Lung (tissue), 12 donors: ENCODE results near the gene AFDN. TPM values are rescaled to one million over a fixed set of nuclear protein-coding genes. Genes with fewer than 3 reads are reported as not detected.

Experiments used
- ATAC-seq: fragments of 200-7000 bp; cut with Tn5 transposase; one replicate; pipeline ENCODE4 v1.9.1; 2020; ENCODE audit warnings: moderate number of reproducible peaks; ENCODE audit not compliant: insufficient read depth, low FRiP score
- DNase-seq, 3 donors: peaks; one replicate each; pipeline ENCODE4 v3.0.0-alpha.2; 2013 to 2017
- H3K27ac ChIP-seq, 2 donors: one replicate each; pipeline ENCODE4 v1.5.1; 2013; ENCODE audit warnings: mild to moderate bottlenecking in 2 of 2, moderate library complexity in 2 of 2, control low read depth in 1 of 2, inconsistent platforms in 1 of 2, low read depth in 1 of 2, low read length in 1 of 2
- H3K27me3 ChIP-seq, 3 donors: one replicate each; pipeline ENCODE4 v1.5.1; 2013; ENCODE audit warnings: low read length in 2 of 3; ENCODE audit not compliant: control insufficient read depth in 3 of 3, insufficient read depth in 3 of 3
- H3K36me3 ChIP-seq, 4 donors: one replicate each; pipeline ENCODE4 v1.5.1; 2013; ENCODE audit warnings: low read length in 4 of 4, mild to moderate bottlenecking in 1 of 4, moderate library complexity in 1 of 4; ENCODE audit not compliant: control insufficient read depth in 4 of 4, insufficient read depth in 4 of 4
- H3K4me1 ChIP-seq, 5 donors: one replicate each; pipeline ENCODE4 v1.5.1; 2013; ENCODE audit warnings: low read length in 5 of 5, mild to moderate bottlenecking in 2 of 5, moderate library complexity in 1 of 5; ENCODE audit not compliant: control insufficient read depth in 5 of 5, insufficient read depth in 5 of 5
- H3K4me3 ChIP-seq: one replicate; pipeline ENCODE4 v1.5.1; 2013; ENCODE audit warnings: mild to moderate bottlenecking, control low read depth, moderate library complexity
- H3K9ac ChIP-seq, 2 donors: one replicate each; pipeline ENCODE4 v1.5.1; 2013; ENCODE audit warnings: low read length in 2 of 2, control low read depth in 1 of 2; ENCODE audit not compliant: insufficient read depth in 1 of 2
- H3K9me3 ChIP-seq, 4 donors: one replicate each; pipeline ENCODE4 v1.5.1; 2013; ENCODE audit warnings: low read length in 3 of 4, mild to moderate bottlenecking in 1 of 4, moderate library complexity in 1 of 4; ENCODE audit not compliant: control insufficient read depth in 4 of 4, insufficient read depth in 3 of 4
- CTCF ChIP-seq: IDR thresholded peaks from 2 replicates; pipeline ENCODE4 v1.5.1; 2012; ENCODE audit warnings: mild to moderate bottlenecking; ENCODE audit errors: control extremely low read depth, extremely low read depth
- WGBS, 2 donors: extraction: QIAGEN DNeasy Blood & Tissue Kit; methylation state at CpG; one replicate each; pipeline ENCODE4 v1.1.7; 2013; 5-methylcytosine and 5-hydroxymethylcytosine counted together
- polyA plus RNA-seq, 2 donors: library from polyadenylated mRNA; stranded (reverse); fragments of 200-250 nt; gene quantifications; one replicate each; pipeline ENCODE4 v1.2.1, GENCODE V29; 2013
- total RNA-seq, 2 donors: library from RNA; depleted of rRNA in 1 of 2; stranded (reverse); fragments of >200 nt in 1 of 2; gene quantifications; one replicate each; pipeline ENCODE4 v1.2.1, GENCODE V29; 2014 to 2021
- donor health status: control.
- donor health status: control.
- donor health status: Bipolar disorder and iron deficiency.
- donor health status: healthy.
- donor health status: DM: yes; HTN: yes; CAD: no.

Gene AFDN
- total and polyA plus RNA-seq, 4 donors = 47.6 to 407 (median 117) TPM

- TF ChIP-seq CTCF = no peak
- no peak for ATAC-seq
- H3K27ac ChIP-seq = no peak overlapping the region
- H3K27me3 ChIP-seq = no peaks in the 10 kb centered on the region
- peaks cover 0 to 6% (median 0%) of the 10 kb centered on the region in 5 donors for H3K4me1 ChIP-seq
- H3K4me3 ChIP-seq = no peak overlapping the region
- WGBS, 2 donors = 95% methylated on average over 9 of the region's 9 CpGs
- no peak overlapping the region for H3K9ac ChIP-seq
- DNase-seq = no peak
- H3K9me3 ChIP-seq = no peaks in the 10 kb centered on the region
- peaks cover 8 to 38% (median 16%) of the 10 kb centered on the region in 4 donors for H3K36me3 ChIP-seq
These were observed 51.5 kb downstream of the AFDN start for GRCh38 chr6:167877994-167878779.

DNA sequence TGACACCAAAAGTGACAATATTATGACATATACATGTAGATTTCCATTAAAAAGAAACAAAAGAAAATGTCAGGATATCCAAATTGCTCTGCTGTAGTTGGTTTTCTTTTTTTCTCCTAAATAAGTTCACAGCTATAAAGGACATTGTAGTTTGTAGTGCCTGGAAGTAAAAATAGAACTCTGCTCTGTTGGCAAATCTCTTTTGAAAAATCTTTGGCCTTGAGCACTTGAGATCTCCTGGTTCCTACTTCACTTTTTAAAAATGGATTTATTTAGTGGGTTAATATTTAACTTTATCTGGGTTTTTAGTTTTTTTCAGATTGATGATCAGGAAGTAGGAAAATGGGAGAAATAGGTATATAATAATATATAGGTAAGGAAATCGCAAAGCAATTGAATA lies 52.9 kb downstream of the AFDN start:
- Histone ChIP-seq H3K4me1 (peaks cover 0 to 8% (median 0%) of the 10 kb centered on the region in 5 donors), H3K27me3 (no peaks in the 10 kb centered on the region), H3K4me3 (no peak overlapping the region), H3K9ac (no peak overlapping the region), H3K36me3 (peaks cover 9 to 43% (median 14%) of the 10 kb centered on the region in 4 donors), H3K27ac (no peak overlapping the region), H3K9me3 (no peaks in the 10 kb centered on the region)
- TF ChIP-seq CTCF = no peak
- ATAC-seq (no peak), DNase-seq (no peak)
- WGBS, 2 donors = 95 to 98% methylated on average over 1 of the region's 1 CpG

GRCh38 chr6:167881327-167881726 lies 54.6 kb downstream of the AFDN start:
- TF ChIP-seq CTCF = no peak
- WGBS, 2 donors = 93% methylated on average over 2 of the region's 2 CpGs
- no peak for ATAC-seq
- Histone ChIP-seq H3K27me3 (no peaks in the 10 kb centered on the region), H3K36me3 (peaks cover 7 to 33% (median 12%) of the 10 kb centered on the region in 4 donors), H3K9ac (no peak overlapping the region), H3K9me3 (no peaks in the 10 kb centered on the region), H3K4me3 (no peak overlapping the region), H3K27ac (no peak overlapping the region), H3K4me1 (peaks cover 0 to 9% (median 0%) of the 10 kb centered on the region in 5 donors)
- DNase-seq = no peak

DNA sequence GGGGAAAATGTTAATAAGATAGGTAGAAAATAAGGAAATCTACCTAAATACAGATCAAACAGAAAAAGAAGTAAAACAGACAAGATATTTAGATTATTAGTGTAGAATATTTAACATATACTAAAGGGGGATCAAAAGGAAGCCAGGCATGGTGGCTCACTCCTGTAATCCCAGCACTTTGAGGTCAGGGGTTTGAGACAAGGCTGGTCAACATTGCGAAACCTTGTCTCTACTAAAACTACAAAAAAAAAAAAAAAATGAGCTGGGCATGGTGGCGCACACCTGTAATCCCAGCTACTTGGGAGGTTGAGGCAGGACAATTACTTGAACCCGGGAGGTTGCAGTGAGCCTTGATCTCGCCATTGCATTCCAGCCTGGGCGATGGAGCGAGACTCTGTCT lies 55.5 kb downstream of the AFDN start:
- no peak for ATAC-seq
- Histone ChIP-seq H3K36me3 (peaks cover 7 to 28% (median 12%) of the 10 kb centered on the region in 4 donors), H3K27ac (no peak overlapping the region), H3K4me1 (peaks cover 0 to 6% (median 0%) of the 10 kb centered on the region in 5 donors), H3K9me3 (no peaks in the 10 kb centered on the region), H3K9ac (no peak overlapping the region), H3K4me3 (no peak overlapping the region), H3K27me3 (no peaks in the 10 kb centered on the region)
- no peak for TF ChIP-seq CTCF
- DNase-seq = no peak
- 93 to 98% methylated on average over 6 of the region's 6 CpGs for WGBS, 2 donors
